ENCODE data around the gene ZNF575.

The ZNF575 gene

GRCh38 chr19:43548706-43549105, 15.7 kb downstream of the ZNF575 start:
- Histone ChIP-seq H3K27ac (no peak overlapping the region), H3K27me3 (replicated peaks) (no peaks in the 10 kb centered on the region), H3K36me3 (replicated peaks) (peaks cover 24% of the 10 kb centered on the region), H3K4me3 (ENCODE audit: low read depth, low read length) (no peak overlapping the region)
- in situ Hi-C loops (cut with HindIII; ENCODE audit: low pct_ligation_motif_present, low sequenced_read_pairs) = no loop called here
- no peak for DNase-seq
- no peak for TF ChIP-seq CTCF (IDR thresholded peaks at IDR 0.05; ENCODE audit: low read depth, low read length, missing control alignments)

- H3K27me3 ChIP-seq (replicated peaks) = no peaks in the 10 kb centered on the region
- H3K4me3 ChIP-seq (ENCODE audit: low read depth, low read length) = no peak overlapping the region
- DNase-seq = no peak
- no peak overlapping the region for H3K27ac ChIP-seq
- TF ChIP-seq CTCF (IDR thresholded peaks at IDR 0.05; ENCODE audit: low read depth, low read length, missing control alignments) = no peak
- peaks cover 21% of the 10 kb centered on the region for H3K36me3 ChIP-seq (replicated peaks)
- in situ Hi-C loops (cut with HindIII; ENCODE audit: low pct_ligation_motif_present, low sequenced_read_pairs) = no loop called here
Measured at GRCh38 chr19:43551399-43552197, 18.6 kb downstream of the ZNF575 start.

GRCh38 chr19:43552198-43552450, 19.1 kb downstream of the ZNF575 start:
- TF ChIP-seq CTCF (IDR thresholded peaks at IDR 0.05; ENCODE audit: low read depth, low read length, missing control alignments) = no peak
- DNase-seq = no peak
- Histone ChIP-seq H3K36me3 (replicated peaks) (peaks cover 21% of the 10 kb centered on the region), H3K4me3 (ENCODE audit: low read depth, low read length) (no peak overlapping the region), H3K27ac (no peak overlapping the region), H3K27me3 (replicated peaks) (no peaks in the 10 kb centered on the region)
- in situ Hi-C loops (cut with HindIII; ENCODE audit: low pct_ligation_motif_present, low sequenced_read_pairs) = no loop called here

- DNase-seq = no peak
- no peak for TF ChIP-seq CTCF (IDR thresholded peaks at IDR 0.05; ENCODE audit: low read depth, low read length, missing control alignments)
- Histone ChIP-seq H3K27ac (no peak overlapping the region), H3K27me3 (replicated peaks) (no peaks in the 10 kb centered on the region), H3K4me3 (ENCODE audit: low read depth, low read length) (no peak overlapping the region), H3K36me3 (replicated peaks) (peaks cover 21% of the 10 kb centered on the region)
- in situ Hi-C loops (cut with HindIII; ENCODE audit: low pct_ligation_motif_present, low sequenced_read_pairs) = no loop called here
Measured at GRCh38 chr19:43552616-43553015, 19.6 kb downstream of the ZNF575 start.

GRCh38 chr19:43553656-43554055, 20.7 kb downstream of the ZNF575 start:
- H3K27ac ChIP-seq = no peak overlapping the region
- no peak overlapping the region for H3K4me3 ChIP-seq (ENCODE audit: low read depth, low read length)
- peaks cover 21% of the 10 kb centered on the region for H3K36me3 ChIP-seq (replicated peaks)
- no peaks in the 10 kb centered on the region for H3K27me3 ChIP-seq (replicated peaks)
- no peak for TF ChIP-seq CTCF (IDR thresholded peaks at IDR 0.05; ENCODE audit: low read depth, low read length, missing control alignments)
- in situ Hi-C loops (cut with HindIII; ENCODE audit: low pct_ligation_motif_present, low sequenced_read_pairs) = no loop called here
- DNase-seq = no peak

- no peak for DNase-seq
- Histone ChIP-seq H3K27me3 (replicated peaks) (no peaks in the 10 kb centered on the region), H3K4me3 (ENCODE audit: low read depth, low read length) (no peak overlapping the region), H3K36me3 (replicated peaks) (peaks cover 21% of the 10 kb centered on the region), H3K27ac (no peak overlapping the region)
- TF ChIP-seq CTCF (IDR thresholded peaks at IDR 0.05; ENCODE audit: low read depth, low read length, missing control alignments) = no peak
- in situ Hi-C loops (cut with HindIII; ENCODE audit: low pct_ligation_motif_present, low sequenced_read_pairs) = no loop called here
Measured at GRCh38 chr19:43554317-43554895, 21.4 kb downstream of the ZNF575 start.

All from brain microvascular endothelial cell (primary cell).